Activated T-cell treated with anti-CD3 and anti-CD28 coated beads for 24 hours (primary cell): ENCODE data around the gene KIAA0319L.
"Not testable (repeated sequence)": the region's sequence is repeated elsewhere in the genome, so short reads cannot be mapped to it uniquely, and the experiment has no call there.

Experiments
- DNase-seq: peaks from one replicate; pipeline ENCODE4 v3.0.0-alpha.2; 2020; ENCODE audit warnings: low read depth

KIAA0319L gene

DNA sequence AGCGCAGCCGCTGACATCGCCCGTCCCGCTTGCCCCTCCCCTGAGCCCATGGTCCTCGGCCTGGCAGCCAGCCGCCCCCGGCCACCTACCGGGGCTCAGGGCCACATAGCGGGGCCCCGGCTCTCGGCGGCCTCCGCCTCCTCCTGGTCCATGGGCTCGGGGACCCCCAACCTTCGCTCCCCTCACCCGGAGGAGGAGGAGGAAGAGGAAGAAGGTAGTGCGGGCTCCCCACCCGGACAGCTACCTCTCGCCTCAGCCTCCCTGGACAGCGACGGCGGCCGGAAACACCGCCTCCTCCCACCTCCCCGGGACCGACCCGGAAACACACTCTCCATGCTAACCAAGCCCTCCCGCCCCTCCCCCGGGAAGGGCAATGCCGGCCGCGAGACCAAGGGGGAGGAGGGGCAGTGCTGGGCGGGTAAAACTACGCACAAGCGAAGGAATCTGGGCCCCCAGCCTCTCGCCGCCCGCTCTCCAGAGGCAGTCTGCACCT lies at the start of gene KIAA0319L:
TSS of gene KIAA0319L (minus strand) at position 286 of the 493 bp plus-strand sequence. CDS start 2,912 bp downstream, outside the sequence.
- no peak for DNase-seq

DNA sequence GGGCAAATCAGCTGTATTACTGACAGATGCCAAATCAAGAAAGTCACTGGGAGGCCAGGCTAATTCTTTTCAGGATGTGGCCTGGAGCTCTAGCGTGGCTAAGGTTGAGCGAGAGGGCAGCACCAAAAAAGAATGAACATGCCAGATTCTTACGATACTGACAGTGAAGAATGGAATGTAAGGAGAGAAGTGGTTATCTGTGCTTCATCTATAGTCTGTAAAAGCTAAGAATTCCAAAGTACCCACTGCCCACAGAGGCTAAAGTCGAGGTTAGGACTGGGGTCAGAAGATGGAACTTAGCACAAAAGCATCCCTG lies 48.6 kb upstream of the KIAA0319L start:
- no peak for DNase-seq

DNA sequence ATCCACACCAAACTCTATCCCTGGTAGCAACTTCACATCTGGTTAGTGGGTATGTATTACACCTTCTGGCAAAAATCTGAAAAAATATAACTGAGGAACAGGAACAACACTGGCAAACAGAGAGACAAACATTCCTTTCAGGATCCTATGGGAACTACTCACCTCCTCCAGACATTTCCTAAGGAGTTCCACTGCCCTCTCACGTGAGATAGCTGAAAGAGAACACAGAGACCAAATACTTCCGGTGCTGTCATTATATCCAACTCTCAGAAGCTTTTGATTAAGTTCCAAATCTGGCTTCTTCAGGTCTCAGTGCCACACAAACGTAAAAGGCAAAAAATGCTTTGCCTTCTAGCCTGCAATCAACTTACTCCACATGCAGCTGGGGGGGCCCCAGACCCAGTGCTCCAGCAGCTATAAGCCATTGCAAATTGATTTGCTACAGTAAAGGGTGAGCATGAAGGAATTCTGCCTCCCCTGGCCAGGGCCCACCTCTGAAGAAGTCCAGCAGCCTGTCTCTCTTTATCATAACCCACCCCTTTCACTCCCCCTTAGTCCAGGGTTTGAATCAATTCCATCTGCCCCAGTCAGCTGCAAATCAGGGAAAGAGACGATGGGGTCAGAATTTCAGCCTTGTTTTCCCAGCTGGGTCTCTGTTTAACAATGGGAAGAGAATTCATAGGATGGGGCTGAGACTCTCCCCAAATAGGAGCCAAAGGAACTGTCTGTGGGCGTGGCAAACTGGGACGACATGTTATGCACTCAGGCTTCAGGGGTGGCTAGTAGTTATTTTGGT lies 48.1 kb upstream of the KIAA0319L start:
- no peak for DNase-seq

DNA sequence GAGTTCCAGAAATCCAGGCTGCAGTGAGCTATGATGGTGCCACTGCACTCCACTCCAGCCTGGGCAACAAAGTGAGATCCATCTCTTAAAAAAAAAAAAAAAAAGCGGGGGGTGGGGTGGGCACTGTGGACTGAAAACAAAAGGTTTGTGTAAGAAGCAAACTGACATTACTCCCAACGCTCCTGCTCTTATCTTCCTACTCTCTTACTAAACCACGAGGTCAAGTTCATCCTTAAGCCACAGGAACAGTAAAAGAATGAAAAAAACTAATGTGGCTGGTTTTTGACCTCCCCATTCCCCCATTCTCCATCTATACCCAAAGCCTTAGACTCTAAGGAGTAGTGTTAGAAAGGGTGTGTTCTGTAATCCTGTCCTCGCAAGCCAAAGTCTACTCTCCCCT lies 46.7 kb upstream of the KIAA0319L start:
- no peak for DNase-seq

DNA sequence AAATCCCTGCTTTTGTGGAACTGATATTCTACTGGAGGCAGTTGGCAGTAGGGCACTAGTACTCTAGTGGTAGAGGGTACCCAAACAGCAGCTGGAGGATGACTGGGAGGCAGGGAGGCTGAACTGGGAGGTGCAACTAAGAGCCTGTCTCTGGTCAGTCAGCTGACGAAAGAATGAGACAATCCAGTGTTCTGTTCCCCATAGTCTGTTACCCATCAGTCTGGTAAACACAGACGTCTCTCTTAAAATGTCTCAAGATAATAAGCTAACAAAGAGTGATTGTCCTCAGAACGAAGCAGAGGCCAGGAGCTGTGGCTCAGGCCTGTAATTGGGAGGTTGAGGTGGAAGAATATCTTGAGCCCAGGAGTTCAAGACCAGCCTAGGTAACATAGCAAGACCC lies 46.3 kb upstream of the KIAA0319L start:
- no peak for DNase-seq

DNA sequence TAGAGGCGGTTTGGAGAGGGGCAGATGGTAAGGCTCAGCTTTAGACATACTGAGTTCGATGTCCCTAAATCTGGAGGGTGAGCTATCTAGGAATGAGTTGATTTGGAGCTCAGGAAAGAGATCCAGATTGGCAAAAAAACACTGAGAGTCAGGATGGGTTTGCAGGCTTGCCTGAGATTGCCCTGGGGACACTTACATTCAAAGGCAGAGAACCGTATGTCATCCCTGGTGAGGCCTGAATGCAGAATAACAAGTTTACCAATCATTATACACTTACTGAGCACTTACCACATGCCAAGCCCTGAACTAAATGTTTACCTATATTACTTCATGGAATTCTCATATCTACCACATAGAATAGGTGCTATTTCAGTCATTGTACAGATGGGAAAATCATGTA lies 43.4 kb upstream of the KIAA0319L start:
- no peak for DNase-seq

DNA sequence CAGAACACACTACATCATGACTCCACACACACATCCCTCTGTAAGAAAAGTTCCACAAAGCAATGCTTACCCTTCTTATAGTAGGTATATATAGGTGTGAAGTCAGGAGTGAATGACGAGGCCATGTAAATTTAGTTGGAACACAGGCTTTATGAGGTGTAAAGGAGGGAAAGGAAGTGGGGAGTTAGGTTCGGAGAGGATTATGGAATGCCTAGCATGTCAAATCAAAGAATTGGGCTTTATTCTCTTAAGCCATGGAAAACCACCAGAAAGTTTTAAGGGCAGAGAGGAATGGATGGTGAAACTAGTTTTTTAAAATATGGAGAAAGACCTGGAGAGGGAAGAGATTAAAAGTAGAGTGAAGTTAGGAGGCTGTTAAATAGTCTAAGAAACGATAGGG lies 42.2 kb upstream of the KIAA0319L start:
- DNase-seq: no peak

DNA sequence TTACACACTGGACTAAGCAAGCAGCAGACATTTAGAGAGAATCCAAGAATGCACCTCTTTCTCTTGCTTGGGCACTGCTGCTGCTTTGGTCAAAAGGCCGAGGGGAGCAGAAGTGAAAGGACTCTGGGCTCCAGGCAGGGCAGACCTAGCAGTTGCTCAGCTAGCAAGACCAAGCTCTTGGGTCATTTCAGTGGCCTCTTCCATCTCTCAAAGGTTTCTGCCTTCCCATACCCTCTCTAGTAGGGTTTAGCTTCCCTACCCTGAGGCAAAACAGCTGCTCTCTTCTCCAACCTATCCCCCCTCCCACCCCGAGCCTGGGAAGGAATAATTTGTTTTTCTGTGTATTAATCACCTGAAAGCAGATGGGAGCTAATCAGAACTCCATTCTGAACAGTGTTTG lies 41.7 kb upstream of the KIAA0319L start:
- DNase-seq: no peak

DNA sequence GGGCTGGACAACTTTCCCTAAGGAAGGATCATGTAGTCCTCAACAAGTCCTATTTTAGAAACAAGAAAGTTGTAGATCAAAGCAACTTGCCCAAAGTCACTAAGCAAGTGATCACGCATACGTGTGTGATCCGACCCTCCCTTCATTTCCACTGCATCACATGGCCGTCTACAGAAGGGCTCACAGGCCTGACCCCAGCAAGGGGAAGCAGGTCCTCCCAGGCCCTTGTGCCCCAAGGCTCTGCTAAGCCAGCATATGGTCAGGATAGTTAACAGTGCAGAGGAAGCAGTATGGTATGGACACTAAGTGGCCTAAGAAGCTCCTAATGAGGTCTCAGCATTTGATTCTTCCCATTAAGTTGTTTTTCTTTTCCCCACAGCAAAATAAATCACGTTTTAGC lies 40.7 kb upstream of the KIAA0319L start:
- no peak for DNase-seq

DNA sequence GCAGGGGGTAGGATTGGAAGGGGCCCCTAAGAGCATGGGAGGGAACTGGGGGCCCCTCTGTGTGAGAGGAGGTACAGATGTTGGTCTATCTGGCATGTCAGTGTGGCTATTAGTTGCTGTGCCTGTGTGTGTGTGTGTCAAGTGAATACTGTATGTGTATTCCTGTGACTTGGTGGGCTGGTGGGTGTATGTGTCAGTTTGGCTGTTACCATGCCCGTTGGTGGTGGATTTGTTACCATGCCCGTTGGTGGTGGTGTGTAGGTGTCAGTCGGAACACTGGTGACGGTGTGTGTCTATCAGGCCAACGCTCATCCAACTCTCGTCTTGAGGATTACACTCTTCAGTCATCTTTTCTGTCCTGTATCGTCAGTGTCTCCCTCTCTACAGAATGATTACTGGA lies 38.5 kb upstream of the KIAA0319L start:
- no peak for DNase-seq

DNA sequence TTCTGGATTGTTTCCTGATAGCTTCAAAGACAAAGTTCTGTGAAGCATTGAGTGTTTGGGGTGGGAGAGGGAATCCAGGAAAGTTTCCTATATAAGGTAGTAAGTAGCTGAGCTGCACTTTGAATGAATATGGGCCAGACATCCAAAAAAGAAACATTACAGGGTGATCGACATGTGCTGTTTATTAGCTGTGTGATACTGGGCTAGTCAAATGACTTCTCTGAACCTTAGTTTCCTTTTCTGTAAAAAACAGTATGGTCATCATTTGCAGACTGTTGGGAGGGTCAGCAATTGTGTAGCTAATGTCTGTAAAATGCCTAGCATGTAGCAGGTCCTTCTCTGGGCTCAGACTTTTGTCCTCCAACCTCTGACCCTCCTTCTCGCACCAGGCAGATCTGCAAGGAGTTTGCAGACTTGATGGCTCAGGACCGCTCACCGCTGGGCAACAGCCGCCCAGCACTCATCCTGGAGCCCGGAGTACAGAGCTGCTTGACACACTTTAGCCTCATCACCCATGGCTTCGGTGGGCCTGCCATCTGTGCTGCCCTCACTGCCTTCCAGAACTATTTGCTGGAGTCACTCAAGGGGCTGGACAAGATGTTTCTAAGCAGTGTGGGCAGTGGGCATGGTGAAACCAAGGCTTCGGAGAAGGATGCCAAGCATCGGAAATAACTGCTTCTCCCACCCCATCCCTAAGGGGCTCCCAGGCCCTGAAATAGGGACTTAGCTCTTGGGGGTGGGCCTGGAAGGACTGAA lies 37.0 kb upstream of the KIAA0319L start:
- no peak for DNase-seq

DNA sequence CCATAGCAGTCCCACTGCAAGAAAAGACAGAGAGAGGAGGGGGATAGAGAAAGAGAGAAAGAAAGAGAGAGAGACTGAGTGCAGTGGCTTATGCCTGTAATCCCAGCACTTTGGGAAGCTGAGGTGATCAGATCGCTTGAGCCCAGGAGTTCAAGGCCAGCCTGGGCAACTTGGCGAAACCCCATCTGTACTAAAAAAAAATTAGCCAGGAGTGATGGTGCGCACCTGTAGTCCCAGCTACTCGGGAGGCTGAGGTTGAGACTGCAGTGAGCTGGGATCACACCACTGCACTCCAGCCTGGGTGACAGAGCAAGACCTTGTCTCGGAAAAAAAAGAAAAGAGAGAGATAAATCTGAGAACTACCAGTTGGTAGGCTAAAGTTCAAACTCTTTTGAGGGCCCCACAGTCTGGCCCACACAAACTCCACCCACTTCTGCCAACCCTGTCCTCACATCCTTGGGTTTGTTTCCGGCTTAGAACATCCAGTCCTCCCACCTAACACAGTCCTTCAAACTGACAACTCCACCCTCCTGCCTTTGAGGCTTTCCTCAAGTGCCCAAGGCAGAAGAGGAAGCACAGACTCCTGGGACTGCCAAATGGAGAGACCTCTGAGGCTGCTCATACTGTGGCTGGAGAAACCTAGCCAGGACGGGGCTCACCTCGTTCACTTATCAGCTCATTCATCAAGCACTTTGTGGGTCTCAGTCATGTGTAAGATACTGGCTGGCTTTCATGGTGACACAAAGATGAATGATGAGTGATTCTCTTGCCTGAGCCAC lies 36.0 kb upstream of the KIAA0319L start:
- DNase-seq: no peak

DNA sequence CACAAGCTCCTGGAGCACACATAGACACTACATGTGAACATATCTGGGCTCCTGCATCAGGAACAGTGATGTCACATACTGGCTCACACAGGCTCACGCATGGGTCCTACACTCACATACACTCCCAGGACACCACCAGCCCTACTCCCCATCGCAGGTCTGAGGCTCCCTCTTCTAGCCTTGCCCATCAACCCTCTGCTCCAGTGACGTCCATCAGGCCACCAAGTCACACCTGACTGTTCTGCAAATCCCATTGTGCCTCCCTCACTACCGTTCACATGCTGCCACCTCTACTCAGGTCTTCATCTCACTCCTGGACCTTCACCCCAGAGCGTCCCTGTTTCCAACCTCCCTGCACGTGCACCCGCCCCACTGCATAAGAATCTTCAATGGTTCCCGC lies 34.0 kb upstream of the KIAA0319L start:
- DNase-seq: no peak

DNA sequence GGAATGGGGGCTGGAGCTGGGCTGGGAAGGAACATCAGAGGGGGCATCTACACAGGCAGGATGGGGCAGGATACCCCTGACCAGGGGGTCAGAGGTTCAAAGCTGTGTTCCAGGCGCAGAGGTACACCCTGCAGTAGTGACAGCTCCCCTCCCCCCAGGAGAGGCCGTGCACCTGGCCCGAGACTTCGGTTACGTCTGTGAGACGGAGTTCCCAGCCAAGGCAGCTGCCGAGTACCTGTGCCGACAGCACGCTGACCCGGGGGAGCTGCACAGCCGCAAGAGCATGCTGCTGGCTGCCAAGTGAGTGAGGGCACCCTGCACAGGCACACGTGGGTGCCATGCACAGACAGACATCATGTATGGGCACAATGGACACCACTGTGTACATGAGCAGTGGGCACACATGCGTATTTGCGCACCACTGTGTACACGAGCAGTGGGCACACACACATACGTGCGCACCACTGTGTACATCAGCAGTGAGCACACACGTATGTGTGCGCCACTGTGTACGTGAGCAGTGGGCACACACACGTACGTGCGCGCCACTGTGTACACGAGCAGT lies 33.4 kb upstream of the KIAA0319L start:
- DNase-seq: no peak

DNA sequence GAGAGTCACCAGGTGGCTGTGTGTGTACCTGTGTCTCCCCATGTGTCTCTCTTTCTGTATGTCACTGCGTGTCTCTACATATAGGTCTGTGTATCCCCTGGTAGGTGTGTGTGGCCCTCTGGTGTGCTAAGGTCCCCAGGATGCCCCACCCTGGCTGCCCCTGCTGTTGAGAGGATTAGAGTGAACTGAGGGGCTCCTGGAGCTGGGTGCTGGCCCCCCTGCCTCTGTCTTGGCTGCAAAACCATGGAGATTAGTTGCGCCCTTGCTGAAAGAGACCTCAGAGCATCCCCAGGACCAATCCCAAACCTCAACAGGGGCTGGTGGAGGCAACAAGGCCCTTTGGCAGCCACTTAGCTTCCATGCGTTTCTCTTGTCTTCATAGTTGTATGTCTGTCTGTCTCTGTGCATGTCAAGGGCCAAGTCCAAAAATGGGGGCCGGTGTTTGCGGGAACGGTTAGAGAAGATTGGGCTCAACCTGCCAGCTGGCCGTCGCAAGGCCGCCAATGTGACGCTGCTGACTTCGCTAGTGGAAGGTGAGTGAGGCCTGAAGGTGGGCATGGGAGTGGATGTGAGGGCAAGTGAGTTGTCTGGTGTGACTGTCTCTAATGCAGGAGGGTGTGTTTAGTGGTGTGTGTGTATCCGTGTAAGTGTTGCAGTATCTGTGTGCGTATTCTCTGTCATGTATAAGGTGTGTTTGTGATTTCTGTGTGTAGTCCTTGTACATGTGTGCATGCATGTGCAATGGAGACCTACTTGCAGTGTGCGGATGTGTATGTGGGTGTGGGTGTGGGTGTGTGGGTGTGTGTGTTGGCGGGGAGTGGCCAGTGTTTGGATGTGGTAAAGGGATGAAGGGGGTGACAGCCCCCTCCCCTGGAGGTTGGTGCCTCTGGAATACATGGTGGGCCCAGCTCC lies 32.6 kb upstream of the KIAA0319L start:
- no peak for DNase-seq

DNA sequence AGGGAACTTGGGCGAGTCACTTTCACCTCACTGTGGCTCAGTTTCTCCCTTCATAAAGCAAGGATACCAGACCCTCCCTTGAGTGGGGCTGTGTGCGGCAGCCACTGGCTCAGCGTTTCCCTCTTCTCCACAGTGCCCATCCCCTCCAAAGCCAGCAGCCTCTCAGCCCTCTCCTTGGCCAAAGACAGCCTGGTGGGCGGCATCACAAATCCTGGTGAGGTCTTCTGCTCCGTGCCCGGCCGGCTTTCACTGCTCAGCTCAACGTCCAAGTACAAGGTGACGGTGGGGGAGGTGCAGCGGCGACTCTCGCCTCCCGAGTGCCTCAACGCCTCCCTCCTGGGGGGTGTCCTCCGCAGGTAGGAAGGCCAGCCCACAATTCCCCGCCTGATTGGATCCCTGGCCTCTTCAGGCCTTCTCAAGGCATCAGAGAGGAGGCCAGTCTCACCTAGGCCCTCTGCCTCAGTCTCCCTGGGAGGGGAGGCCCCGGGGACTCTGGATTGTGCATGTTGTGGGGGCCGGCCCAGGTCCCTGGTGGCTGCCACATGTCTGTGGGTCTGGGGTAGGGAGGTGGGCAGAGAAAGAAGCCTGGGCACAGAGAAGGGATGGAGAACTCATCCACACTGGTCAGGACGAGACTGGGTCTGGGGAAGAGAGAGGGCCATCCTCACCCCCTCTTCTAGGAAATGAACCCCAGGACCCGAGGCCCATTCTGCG lies 31.2 kb upstream of the KIAA0319L start:
- no peak for DNase-seq

DNA sequence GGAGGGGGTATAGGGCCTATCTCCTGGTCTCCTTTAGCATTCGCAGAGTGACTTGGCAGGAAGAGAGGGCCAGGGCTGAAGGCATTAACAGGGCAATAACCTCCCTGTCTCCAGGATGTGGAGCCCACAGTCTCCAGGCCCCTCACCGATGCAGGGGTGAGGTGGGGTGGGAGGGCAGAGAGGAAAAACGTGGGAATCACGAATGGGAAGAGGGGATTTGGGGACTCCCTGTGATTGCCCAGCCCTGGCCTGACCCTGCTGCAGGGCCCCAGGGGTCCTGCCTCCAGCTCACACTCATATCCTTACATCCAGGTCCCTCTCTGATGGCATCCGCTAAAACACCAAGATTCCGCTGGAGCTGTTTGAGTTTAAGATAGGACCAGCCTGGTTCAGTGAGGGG lies 30.5 kb upstream of the KIAA0319L start:
- no peak for DNase-seq

DNA sequence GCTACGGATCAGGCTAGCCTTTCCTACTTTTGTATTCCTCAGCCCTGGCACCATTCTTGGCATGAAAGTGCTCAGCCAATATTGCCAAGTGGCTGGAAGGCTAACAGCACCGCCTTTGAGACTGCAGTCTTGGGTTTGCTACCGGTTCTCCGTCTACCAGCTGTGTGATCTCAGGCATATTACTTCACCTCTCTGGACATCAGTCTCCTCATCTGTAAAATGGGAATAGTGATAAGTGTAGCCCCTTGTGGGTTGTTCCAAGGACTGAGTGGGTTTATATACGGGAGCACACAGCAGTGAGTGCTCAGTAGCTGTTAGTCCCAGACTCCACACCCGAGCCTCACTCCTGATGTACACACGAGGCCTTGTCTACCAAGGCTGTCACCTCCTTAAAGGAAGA lies 29.6 kb upstream of the KIAA0319L start:
- DNase-seq: no peak

DNA sequence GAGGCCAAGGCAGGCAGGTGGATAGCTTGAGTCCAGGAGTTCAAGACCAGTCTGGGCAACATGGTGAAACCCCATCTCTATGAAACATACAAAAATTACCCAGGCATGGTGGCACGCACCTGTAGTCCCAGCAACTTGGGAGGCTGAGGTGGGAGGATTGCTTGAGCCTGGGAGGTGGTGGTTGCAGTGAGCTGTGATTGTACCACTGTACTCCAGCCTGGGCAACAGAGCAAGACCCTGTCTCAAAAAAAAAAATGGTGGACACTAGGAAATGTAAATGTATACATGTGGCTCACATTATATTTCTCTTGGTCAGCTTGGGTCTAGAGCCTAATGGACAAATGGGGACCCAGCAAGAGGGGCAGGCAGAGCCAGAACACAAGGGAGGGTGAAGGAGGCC lies 28.6 kb upstream of the KIAA0319L start:
- not testable (repeated sequence) for DNase-seq

DNA sequence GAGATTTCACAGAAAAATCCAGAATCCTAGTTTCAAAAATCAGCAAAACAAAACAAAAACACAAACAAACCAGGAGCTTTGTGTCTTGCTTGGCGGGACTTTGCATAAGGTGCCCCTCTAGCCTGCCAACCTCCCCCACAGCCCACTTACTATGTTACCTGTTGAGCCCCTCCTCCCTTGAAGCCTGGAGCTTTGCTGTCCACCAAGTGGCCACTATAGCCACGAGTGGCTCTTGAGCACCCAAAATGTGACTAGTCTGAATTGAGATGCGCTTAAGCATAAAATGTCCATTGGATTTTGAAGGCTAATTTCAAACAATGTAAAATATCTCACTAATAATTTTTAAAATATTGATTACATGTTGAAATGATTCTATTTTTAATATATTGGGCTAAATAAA lies 28.1 kb upstream of the KIAA0319L start:
- no peak for DNase-seq

DNA sequence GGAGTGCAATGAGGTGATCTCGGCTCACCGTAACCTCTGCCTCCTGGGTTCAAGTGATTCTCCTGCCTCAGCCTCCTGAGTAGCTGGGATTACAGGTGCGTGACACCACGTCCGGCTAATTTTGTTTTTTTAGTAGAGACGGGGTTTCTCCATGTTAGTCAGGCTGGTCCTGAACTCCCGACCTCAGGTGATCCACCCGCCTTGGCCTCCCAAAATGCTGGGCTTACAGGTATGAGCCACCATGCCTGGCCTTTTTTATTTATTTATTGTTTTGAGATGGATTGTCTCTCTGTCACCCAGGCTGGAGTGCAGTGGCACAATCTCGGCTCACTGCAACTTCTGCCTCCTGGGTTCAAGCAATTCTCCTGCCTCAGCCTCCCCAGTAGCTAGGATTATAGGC lies 24.4 kb upstream of the KIAA0319L start:
- not testable (repeated sequence) for DNase-seq
